NCI-H510A treated with DMSO at 0.1 percent for 48 hours (cell line): Measurements from ENCODE around the gene ME3.

Experiments
- DNase-seq: peaks from one replicate; lab custom pipeline; 2025; lab: John Stamatoyannopoulos, UW

Gene ME3

DNA sequence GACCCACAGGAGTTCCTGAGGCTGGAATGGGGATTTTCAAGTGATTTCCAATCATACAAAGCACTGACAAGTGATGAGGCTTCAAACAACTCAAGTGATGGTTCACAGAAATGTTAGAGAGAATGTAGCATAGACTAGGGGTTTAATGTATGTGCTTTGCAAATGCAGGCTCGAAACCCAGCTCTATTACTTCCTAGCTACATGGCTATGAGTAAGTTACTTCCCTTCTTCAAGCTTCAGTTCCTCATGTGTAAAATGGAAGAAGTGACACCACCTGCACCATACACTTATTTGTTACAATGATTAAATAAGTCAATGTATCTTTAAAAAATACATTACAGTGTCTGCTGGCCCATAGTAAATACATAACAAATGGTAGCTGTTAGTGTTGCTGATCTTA lies 158.0 kb downstream of the ME3 start:
- no peak for DNase-seq

DNA sequence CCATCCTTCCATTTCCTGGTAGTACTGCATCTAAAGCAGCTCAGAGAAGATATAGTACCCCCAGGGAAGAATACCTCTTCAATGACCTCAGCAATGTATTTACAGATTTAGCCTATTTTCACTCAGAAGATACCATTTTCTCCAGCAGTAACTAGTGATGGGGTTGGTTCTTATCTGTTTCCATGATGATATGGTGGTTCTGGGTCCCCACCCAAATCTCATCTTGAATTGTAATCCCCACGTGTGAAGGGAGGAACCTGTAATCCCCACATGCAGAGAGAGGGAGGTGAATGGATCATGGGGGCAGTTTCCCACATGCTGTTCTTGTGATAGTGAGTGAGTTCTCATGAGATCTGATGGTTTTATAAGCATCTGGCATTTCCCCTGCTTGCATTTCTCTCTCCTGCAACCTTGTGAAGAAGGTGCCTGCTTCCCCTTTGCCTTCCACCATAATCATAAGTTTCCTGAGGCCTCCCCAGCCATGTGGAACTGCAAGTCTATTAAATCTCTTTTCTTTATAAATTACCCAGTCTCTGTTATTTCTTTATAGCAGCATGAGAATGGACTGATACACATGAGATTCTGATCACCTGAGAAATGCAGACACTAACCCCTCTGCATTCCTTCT lies 158.6 kb downstream of the ME3 start:
- DNase-seq = no peak

- DNase-seq = no peak
These were observed 159.3 kb downstream of the ME3 start for GRCh38 chr11:86513138-86513537.

DNA sequence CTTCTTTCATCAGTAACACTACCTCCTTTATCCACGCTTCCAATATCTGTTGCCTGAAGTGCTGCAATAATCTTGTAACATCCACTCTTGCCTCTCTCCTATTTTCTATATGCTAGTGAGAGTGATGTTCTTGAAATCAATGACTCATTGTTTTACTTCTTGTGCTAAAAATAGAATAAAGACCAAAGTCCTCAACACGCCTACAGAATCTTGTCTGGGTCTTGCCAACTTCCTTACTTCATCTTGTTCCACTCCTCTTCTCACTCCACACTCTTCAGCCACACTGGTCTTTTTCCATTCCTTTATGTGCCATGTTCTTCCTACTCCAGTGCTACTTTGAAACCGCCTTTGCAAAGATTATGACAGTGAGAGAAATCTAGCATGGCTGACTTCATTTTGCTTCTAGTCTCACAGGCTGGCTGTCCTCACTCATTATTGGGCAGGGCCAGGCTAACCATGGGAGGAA lies 161.3 kb downstream of the ME3 start:
- DNase-seq = no peak

DNA sequence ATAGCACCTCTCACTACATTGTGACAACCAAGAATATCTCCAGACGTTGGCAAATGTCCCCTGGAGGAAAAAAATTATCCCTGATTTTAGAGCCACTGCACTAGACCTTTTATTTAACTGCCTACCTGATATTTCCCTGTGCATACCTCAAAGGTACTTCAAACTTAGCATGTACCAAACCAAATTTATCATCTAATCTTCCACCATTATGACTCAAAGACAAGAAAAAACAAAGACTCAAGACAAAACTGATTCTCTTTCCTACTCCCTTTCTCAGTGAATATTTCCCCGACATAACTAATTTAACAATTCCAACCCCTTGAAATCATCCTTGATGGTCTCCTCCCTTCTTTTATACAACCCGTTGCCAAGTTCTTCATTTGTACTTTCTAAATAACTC lies 161.7 kb downstream of the ME3 start:
- DNase-seq = no peak

DNA sequence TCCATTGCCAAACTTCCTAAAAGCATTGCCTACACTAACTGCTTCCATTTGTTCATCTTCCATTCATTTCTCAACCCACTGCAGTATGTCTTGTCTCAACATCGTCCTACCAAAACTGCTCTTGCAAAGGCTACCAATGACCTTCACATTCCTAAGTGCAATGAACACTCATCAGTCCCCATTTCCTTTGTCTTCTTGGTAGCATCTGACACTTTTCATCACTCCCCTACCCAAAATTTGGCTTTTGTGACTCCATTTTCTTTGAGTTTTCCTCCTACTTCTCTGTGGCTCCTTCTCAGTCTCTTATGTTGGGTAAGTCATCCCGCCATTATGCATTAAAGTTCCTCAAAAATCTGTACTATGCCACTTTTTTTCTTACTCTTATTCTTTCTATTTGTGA lies 162.3 kb downstream of the ME3 start:
- DNase-seq = no peak

GRCh38 chr11:86509588-86509974 lies 162.8 kb downstream of the ME3 start:
- no peak for DNase-seq

DNA sequence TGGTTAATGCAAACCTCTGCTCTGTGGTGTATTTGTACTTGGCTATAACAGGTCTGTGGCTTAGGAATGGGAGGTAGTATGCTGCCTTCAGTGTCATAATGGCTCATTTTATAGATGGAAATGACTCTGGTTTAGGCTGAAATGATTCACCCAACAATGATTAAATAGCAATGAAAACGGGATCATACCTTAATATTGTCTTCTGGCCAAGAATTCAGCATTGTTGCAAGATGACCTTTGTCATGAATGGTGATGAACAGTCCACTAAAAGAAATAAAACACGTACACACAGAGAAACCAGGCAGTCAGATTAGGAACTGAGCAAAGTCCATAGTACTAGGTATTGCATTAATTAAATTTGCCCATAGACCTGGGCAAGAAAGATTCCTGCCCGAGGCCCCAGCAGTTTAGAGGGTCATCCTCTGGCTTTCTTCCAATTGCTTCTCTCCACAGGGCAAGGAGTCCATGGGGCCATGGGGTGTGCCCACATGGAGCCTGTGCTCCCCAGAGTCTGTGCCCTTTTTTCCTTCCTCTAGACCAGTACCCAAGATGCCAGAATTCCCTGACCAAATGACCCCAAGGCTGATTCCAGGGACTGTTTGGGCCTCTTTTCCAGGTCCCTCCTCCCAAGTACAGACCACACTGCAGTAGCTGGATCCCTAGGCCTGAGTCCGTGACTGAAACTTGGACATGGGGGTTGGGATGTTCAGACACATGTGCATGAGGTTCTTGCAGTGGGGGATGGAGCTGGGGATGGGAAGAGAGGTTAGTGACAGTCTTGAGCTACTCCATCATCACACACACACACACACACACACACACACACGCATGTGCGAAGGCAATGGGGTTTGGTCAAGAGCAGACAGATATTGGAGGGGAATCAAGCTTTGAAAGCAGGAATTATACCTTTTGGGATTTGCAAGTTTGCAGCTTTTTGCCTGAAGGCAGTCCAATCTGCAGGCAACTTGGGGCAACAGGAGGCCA lies 163.5 kb downstream of the ME3 start:
- no peak for DNase-seq

DNA sequence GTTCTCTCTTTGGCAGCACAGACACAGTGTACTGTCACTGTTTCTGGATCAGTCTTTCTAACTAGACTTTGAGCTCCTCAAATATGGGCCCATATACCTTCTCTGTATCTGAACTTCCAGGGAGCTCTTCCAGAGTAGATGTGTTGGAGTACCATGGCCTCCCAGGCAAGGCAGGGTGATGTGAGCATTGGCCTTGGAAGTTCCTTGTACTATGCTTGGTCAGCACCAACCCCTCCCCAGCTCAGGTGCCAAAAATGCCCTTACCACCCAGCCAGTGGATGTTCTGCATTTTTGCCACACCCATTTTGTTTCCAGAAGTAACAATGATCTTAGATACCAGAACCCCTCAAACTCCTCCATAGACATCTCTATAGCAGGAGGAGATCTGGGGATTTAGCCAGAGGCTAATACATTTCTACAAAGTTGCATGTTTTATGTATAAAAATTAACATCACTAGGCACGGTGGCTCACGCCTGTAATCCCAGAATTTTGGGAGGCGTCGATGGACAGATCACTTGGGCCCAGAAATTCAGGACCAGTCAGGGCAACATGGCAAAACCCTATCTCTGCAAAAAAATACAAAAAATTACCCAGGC lies 165.1 kb downstream of the ME3 start:
- DNase-seq = no peak

GRCh38 chr11:86506235-86506634 lies 166.2 kb downstream of the ME3 start:
- no peak for DNase-seq

DNA sequence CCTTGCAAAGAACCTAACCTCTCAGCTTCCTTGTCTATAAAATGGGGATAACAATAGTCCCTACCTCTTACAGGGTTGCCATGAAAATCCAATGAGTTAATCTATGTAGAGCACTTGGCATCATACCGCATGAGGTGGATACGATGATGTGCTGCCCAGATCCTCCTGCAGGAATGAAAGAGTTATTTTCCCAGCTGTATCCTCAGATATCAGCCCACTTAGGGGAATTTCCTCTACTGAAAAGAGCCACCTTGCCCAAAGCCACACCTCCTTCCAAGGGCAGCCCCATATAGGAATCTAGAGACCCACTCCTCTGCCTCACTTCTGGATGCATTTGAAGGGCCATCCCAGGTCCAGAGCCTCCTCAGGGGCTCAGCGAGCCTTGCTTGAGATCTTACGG lies 169.3 kb downstream of the ME3 start:
- DNase-seq = no peak

DNA sequence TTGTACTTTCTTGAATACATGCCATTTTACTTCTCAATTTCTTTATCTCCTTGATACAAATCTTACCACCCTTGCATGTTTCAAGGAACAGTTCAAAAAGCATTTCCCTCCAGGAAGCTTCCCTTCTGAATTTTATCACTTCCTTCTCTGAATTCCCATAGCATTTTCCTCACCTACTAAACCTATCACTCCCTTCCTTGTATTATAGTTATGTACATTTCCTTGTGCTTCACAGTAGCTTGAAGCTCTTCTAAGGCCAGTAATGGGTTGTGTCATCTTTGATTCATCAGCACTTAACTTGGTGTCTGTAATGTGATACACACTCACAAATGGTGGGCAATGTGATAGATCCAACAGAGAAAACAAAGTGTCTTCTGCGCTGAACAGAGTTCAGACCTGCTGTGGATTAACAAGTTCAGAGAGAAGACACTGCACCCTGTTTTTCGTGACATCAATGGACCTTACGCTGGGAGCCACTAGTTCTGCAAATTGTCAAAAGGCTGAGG lies 170.2 kb downstream of the ME3 start:
- DNase-seq = no peak

GRCh38 chr11:86500500-86501140 lies 171.8 kb downstream of the ME3 start:
- no peak for DNase-seq

DNA sequence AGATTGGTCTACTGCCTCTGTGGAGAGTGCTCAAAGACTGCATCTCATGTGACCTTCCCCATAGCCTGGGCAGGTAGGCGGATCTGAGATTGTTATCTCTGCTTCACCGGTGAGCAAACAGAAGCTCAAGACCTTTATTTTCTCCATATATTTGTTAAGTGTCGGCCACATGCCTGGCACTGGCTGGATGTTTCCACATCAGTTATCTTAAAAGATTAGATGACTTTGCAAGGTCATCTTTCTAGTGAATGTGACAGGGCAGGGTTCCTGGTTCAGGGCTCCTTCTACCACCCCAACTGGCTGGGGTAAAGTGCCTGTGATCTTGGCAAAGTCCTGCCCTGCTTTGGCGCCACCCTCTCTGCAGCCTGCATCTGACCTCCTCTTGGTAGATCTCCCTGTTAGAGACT lies 172.7 kb downstream of the ME3 start:
- peak; percentile 16 for DNase-seq

DNA sequence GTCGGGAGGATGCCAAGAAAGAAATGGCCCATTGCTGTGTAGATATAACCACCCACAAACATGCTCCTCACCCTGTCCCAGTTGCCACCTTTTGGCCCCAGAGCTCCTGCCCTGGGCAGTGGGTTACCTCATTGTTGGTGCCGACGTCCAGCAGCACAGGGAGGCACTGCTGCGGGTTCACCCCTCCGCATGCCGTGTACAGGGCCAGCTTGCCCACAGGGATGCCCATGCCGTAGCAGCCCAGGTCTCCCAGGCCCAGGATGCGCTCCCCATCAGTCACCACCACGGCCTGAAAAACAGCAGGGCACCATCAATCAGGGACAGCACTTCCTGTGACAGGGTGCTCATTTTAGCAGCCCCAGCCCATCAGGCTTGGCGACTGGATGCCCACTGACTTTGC lies 174.6 kb downstream of the ME3 start:
- no peak for DNase-seq

- DNase-seq = no peak
These were observed 175.1 kb downstream of the ME3 start for GRCh38 chr11:86497310-86497709.

DNA sequence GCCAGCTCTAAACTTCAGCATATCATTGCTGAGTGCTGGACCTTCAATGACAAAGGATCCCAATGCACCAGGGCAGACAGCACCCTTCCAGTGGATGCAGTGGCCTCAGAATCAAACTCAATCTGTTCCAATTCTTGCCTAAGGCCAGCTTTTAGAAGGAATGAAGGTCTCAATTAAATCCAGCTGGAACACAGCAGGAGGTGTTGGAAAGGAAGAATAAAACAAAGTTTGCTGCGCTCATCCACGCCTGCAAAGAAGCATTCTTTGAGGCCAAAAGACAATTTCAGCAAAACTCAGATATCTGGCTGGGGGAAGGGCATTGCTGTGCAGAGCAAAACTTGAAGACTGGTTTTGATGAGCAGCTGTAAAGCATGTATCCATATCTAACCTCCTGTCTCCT lies 177.1 kb downstream of the ME3 start:
- no peak for DNase-seq

- DNase-seq = no peak
These were observed 179.9 kb downstream of the ME3 start for GRCh38 chr11:86492370-86493010.

- no peak for DNase-seq
These were observed 181.4 kb downstream of the ME3 start for GRCh38 chr11:86491027-86491426.

GRCh38 chr11:86490582-86490981 lies 181.8 kb downstream of the ME3 start:
- DNase-seq = no peak

- DNase-seq = no peak
These were observed 183.0 kb downstream of the ME3 start for GRCh38 chr11:86489442-86489841.

- peak; percentile 82 for DNase-seq
These were observed 183.9 kb downstream of the ME3 start for GRCh38 chr11:86488553-86488952.
